22Rv1 (cell line): ENCODE results near the gene HIPK2.

ENCODE experiments used
- H3K27ac ChIP-seq: fragments of 450-650 bp; 2 replicates; pipeline ENCODE4 v1.5.1; 2017
- CTCF ChIP-seq: fragments of 450-650 bp; IDR thresholded peaks from 2 replicates; pipeline ENCODE4 v1.5.1; 2017; ENCODE audit warnings: mild to moderate bottlenecking
- ZFX ChIP-seq: fragments of 450-650 bp; IDR thresholded peaks from 2 replicates; pipeline ENCODE4 v1.6.1; 2017; ENCODE audit warnings: antibody characterized with exemption, borderline replicate concordance

HIPK2 gene

GRCh38 chr7:139534096-139534495 is 243.7 kb downstream of the HIPK2 start:
- no peak overlapping the region for H3K27ac ChIP-seq
- TF ChIP-seq CTCF (no peak), ZFX (no peak)

- H3K27ac ChIP-seq: no peak overlapping the region
- TF ChIP-seq CTCF: no peak
- TF ChIP-seq ZFX: no peak
Observed at GRCh38 chr7:139532636-139533155, 245.1 kb downstream of the HIPK2 start.

- no peak overlapping the region for H3K27ac ChIP-seq
- no peak for TF ChIP-seq CTCF
- TF ChIP-seq ZFX: no peak
Observed at GRCh38 chr7:139531094-139531493, 246.7 kb downstream of the HIPK2 start.

GRCh38 chr7:139526578-139527544 is 250.9 kb downstream of the HIPK2 start:
- H3K27ac ChIP-seq: no peak overlapping the region
- TF ChIP-seq CTCF (no peak), ZFX (no peak)

GRCh38 chr7:139525750-139526149 is 252.0 kb downstream of the HIPK2 start:
- no peak overlapping the region for H3K27ac ChIP-seq
- TF ChIP-seq CTCF (no peak), ZFX (no peak)

GRCh38 chr7:139525239-139525638 is 252.6 kb downstream of the HIPK2 start:
- H3K27ac ChIP-seq: no peak overlapping the region
- TF ChIP-seq CTCF (no peak), ZFX (no peak)

- H3K27ac ChIP-seq: no peak overlapping the region
- TF ChIP-seq ZFX (no peak), CTCF (no peak)
Observed at GRCh38 chr7:139523968-139524815, 253.6 kb downstream of the HIPK2 start.
